GM21360 (cell line): ENCODE measurements around the gene SPINK13.
"Not testable (repeated sequence)": the region's sequence is repeated elsewhere in the genome, so short reads cannot be mapped to it uniquely, and the experiment has no call there.

Source experiments
- ATAC-seq: cut with Tn5 transposase; IDR thresholded peaks from one replicate; pipeline ENCODE4 v1.9.1; 2021; ENCODE audit warnings: mild to moderate bottlenecking, moderate library complexity; ENCODE audit not compliant: unreplicated experiment

Gene SPINK13

GRCh38 chr5:148311484-148311883 is 42.9 kb downstream of the SPINK13 start:
- no peak for ATAC-seq

DNA sequence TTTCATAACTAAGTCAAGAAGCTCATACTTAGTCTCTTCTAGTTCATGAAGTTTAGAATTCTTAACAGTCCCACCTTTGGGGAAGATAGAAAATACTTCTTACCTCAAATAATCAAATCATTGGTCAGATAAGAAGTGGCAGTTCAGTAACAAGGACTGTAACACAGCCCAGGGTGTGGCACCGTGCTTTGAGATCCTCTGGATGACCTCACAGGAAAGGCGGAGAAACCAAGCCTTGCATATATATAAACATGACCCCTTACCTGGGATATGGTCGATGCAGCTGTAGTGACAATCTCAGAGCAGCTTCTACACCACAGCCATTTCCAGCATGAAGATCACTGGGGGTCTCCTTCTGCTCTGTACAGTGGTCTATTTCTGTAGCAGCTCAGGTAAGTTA is 43.6 kb downstream of the SPINK13 start, which contains the start of gene SPINK7:
Gene SPINK7 (plus strand): TSS at position 271 of the 400 bp plus-strand sequence. CDS start 61 bp downstream, at position 332.
- ATAC-seq, result no peak

DNA sequence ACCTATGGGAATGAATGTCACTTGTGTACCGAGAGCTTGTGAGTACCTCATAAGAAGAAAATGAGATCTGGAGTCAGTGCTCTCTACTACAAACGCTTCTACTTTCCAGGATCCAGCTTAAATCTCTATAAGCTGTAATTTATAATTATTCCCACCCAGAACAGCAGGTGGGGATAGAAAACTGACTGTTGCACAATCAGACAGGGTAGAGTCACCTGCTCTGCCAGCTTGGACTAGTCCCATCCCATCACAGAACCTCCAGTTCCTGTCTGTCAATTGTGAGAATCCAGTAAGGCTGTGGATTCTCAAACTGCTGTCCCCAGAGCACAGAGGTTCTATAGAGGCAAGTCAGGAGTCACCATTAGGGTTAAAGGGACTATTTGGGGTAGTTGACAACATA is 45.6 kb downstream of the SPINK13 start:
- no peak for ATAC-seq

GRCh38 chr5:148314731-148315130 is 46.1 kb downstream of the SPINK13 start:
- ATAC-seq, result no peak

DNA sequence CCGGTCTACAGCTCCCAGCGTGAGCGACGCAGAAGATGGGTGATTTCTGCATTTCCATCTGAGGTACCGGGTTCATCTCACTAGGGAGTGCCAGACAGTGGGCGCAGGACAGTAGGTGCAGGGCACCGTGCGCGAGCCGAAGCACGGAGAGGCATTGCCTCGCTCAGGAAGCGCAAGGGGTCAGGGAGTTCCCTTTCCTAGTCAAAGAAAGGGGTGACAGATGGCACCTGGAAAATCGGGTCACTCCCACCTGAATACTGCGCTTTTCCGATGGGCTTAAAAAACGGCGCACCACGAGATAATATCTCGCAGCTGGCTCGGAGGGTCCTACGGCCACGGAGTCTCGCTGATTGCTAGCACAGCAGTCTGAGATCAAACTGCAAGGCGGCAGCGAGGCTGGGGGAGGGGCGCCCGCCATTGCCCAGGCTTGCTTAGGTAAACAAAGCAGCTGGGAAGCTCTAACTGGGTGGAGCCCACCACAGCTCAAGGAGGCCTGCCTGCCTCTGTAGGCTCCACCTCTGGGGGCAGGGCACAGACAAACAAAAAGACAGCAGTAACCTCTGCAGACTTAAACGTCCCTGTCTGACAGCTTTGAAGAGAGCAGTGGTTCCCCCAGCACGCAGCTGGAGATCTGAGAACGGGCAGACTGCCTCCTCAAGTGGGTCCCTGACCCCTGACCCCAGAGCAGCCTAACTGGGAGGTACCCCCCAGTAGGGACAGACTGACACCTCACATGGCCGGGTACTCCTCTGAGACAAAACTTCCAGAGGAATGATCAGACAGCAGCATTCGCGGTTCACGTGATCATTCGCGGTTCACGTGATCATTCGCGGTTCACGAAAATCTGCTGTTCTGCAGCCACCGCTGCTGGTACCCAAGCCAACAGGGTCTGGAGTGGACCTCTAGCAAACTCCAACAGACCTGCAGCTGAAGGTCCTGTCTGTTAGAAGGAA is 51.7 kb downstream of the SPINK13 start:
- not testable (repeated sequence) for ATAC-seq

GRCh38 chr5:148333262-148333849 is 64.8 kb downstream of the SPINK13 start:
- no peak for ATAC-seq

DNA sequence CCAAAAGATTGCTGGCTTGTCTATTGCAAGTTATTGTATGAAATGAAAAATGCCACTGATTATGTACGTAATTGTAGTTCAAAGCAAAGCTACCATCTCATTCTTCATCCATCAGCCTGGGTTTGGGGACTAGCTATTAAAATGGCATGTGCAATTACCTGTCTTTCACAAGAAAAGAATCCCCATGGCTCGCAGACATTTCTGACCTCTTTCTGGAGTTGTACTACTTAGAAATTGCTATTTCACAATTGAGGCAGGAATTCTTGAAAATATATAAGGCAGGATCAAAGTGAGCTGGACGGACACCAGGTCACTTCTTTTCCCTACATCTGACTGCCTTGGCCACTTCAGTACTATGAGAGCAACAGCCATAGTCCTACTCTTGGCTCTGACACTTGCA is 66.7 kb downstream of the SPINK13 start, which contains the start of gene SPINK9:
Gene SPINK9 (plus strand): TSS at position 301 of the 400 bp plus-strand sequence. CDS start 55 bp downstream, at position 356.
- no peak for ATAC-seq
